ENCODE data around the gene SSNA1.
A peak's percentile ranks its signal among the peaks of the same experiment; 100 is the strongest.

- TF ChIP-seq CTCF (IDR thresholded peaks at IDR 0.05) (peak in 1 of 3 experiments; percentile 16), POLR2A (IDR thresholded peaks at IDR 0.05; ENCODE audit: low read depth) (no peak), POLR2AphosphoS5 (IDR thresholded peaks at IDR 0.05) (no peak), EP300 (IDR thresholded peaks at IDR 0.05) (no peak)
Measured at GRCh38 chr9:137162505-137163364, 25.7 kb upstream of the SSNA1 start.
